ENCODE measurements around the gene IRF2. TPM values are rescaled to one million over a fixed set of nuclear protein-coding genes. Genes with fewer than 3 reads are reported as not detected.

Gene IRF2
- total and polyA plus RNA-seq, 2 donors from 2014 or later, result 16.8 to 42.8 TPM

GRCh38 chr4:184345573-184345922 is 128.8 kb downstream of the IRF2 start:
- no peak overlapping the region for H3K27ac ChIP-seq (ENCODE audit: low read depth in 2 of 2, low read length in 2 of 2)
- no peak overlapping the region for H3K9ac ChIP-seq (ENCODE audit: low read length in 3 of 3)
- no peak for FAIRE-seq
- peaks cover 2 to 16% (median 7%) of the 10 kb centered on the region in 3 donors for H3K4me1 ChIP-seq (ENCODE audit: control insufficient read depth in 2 of 3, insufficient read depth in 2 of 3, low read depth in 1 of 3, low read length in 3 of 3)
- no peak for TF ChIP-seq CTCF (IDR thresholded peaks at IDR 0.05; ENCODE audit: borderline replicate concordance, extremely low read depth, insufficient read depth)
- H3K4me3 ChIP-seq (ENCODE audit: low read length in 3 of 3), result no peak overlapping the region
- no peaks in the 10 kb centered on the region for H3K9me3 ChIP-seq (ENCODE audit: control insufficient read depth in 2 of 3, insufficient read depth in 1 of 3, low read length in 3 of 3)
- intact Hi-C loops (cut with DNase I), result no loop called here
- H3K36me3 ChIP-seq (ENCODE audit: control insufficient read depth in 2 of 3, insufficient read depth in 3 of 3, low read length in 3 of 3), result no peaks in the 10 kb centered on the region
- no peak for DNase-seq
- no peaks in the 10 kb centered on the region for H3K27me3 ChIP-seq (ENCODE audit: control insufficient read depth, insufficient read depth, low read length)

GRCh38 chr4:184344899-184345572 is 129.3 kb downstream of the IRF2 start:
- no peak for TF ChIP-seq CTCF (IDR thresholded peaks at IDR 0.05; ENCODE audit: borderline replicate concordance, extremely low read depth, insufficient read depth)
- intact Hi-C loops (cut with DNase I), result no loop called here
- Histone ChIP-seq H3K27ac (ENCODE audit: low read depth in 2 of 2, low read length in 2 of 2) (no peak overlapping the region), H3K27me3 (ENCODE audit: control insufficient read depth, insufficient read depth, low read length) (no peaks in the 10 kb centered on the region), H3K4me3 (ENCODE audit: low read length in 3 of 3) (no peak overlapping the region), H3K4me1 (ENCODE audit: control insufficient read depth in 2 of 3, insufficient read depth in 2 of 3, low read depth in 1 of 3, low read length in 3 of 3) (peaks cover 2 to 16% (median 7%) of the 10 kb centered on the region in 3 donors), H3K9me3 (ENCODE audit: control insufficient read depth in 2 of 3, insufficient read depth in 1 of 3, low read length in 3 of 3) (no peaks in the 10 kb centered on the region), H3K9ac (ENCODE audit: low read length in 3 of 3) (no peak overlapping the region), H3K36me3 (ENCODE audit: control insufficient read depth in 2 of 3, insufficient read depth in 3 of 3, low read length in 3 of 3) (no peaks in the 10 kb centered on the region)
- DNase-seq (no peak), FAIRE-seq (no peak)

GRCh38 chr4:184344435-184344834 is 129.9 kb downstream of the IRF2 start:
- Histone ChIP-seq H3K4me3 (ENCODE audit: low read length in 3 of 3) (no peak overlapping the region), H3K4me1 (ENCODE audit: control insufficient read depth in 2 of 3, insufficient read depth in 2 of 3, low read depth in 1 of 3, low read length in 3 of 3) (peaks cover 2 to 16% (median 7%) of the 10 kb centered on the region in 3 donors), H3K27me3 (ENCODE audit: control insufficient read depth, insufficient read depth, low read length) (no peaks in the 10 kb centered on the region), H3K36me3 (ENCODE audit: control insufficient read depth in 2 of 3, insufficient read depth in 3 of 3, low read length in 3 of 3) (no peaks in the 10 kb centered on the region), H3K9ac (ENCODE audit: low read length in 3 of 3) (no peak overlapping the region), H3K27ac (ENCODE audit: low read depth in 2 of 2, low read length in 2 of 2) (no peak overlapping the region), H3K9me3 (ENCODE audit: control insufficient read depth in 2 of 3, insufficient read depth in 1 of 3, low read length in 3 of 3) (no peaks in the 10 kb centered on the region)
- no peak for FAIRE-seq
- DNase-seq, result no peak
- intact Hi-C loops (cut with DNase I), result no loop called here
- no peak for TF ChIP-seq CTCF (IDR thresholded peaks at IDR 0.05; ENCODE audit: borderline replicate concordance, extremely low read depth, insufficient read depth)
